ENCODE data around the gene IGSF22. TPM values are rescaled to one million over a fixed set of nuclear protein-coding genes. Genes with fewer than 3 reads are reported as not detected.

The IGSF22 gene
- total RNA-seq (2014; rRNA removed; shearing (Covaris generic)) = not detected in 2 replicates
- polyA plus RNA-seq (2015; cell fraction: cytosol; rRNA removed) = not detected in 2 replicates
- polyA plus RNA-seq (2015; cell fraction: nucleus; rRNA removed) = not detected in 2 replicates

DNA sequence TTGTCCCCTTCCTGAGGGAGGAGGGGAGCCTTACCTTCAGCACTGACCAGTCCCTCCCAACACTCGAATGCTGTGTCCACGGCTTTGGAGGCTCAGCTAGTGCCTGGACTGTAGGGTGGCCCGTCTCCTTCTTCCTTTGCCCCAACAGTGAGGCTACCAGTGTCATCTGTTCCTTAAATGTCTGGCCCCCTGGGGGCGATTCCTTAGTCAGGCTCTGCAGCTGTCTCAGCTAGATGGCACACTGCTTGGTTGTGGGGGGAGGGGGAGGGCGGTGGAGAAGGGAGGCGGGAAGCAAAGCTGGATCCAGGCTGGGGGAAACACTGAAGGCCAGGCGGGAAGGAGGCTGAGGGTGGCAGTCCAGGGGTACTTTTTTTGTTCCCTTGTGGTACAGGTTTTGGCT lies at the start of gene IGSF22:
TSS of gene IGSF22 (minus strand) at position 149 of the 400 bp plus-strand sequence. CDS start 1,952 bp downstream, outside the sequence.
- no peak for DNase-seq (ENCODE audit: low read depth, low spot score)
- in situ Hi-C loops (cut with HindIII; ENCODE audit: low pct_unique_long_range_greater_than_20kb, low sequenced_read_pairs) = no loop called here

DNA sequence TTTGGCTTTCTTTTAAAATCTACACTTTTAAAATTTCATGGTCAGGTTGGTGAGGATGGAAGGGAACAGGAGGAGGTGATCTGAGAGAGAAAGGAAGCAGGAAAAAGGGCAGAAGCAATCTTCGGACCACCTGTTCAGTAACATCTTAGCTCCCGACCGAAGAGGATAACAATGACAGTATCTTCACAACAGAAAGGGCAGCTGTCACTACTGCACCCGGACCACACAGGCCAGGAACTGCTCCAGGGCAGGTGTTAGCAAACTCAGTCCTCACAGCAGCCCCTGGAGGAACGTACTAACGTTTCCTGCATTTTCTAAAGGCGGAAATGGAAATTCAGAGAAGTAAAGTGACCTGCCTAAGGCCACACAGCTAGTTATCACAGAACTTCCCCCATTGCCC lies 48.8 kb upstream of the IGSF22 start:
- in situ Hi-C loops (cut with HindIII; ENCODE audit: low pct_unique_long_range_greater_than_20kb, low sequenced_read_pairs) = no loop called here
- DNase-seq (ENCODE audit: low read depth, low spot score) = no peak

DNA sequence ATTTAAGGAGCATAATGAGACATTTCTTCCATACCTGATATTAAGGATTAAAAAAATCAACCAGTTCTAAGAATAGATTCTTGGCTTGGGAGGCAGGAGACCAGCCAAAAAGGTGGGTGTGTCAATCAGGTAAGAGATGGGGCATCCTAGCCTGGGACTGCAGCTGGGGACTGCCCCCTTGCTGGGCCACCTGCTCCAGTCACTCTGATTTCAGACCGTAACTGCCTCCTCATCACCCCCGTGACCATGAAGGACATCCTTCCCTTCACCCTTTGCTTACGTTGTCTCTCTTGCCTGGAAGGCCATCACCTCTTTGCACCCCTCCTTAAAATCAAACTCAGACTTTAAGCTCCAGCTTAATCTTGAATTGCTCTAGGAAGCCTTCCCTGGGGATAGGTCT lies 47.7 kb upstream of the IGSF22 start:
- no peak for DNase-seq (ENCODE audit: low read depth, low spot score)
- in situ Hi-C loops (cut with HindIII; ENCODE audit: low pct_unique_long_range_greater_than_20kb, low sequenced_read_pairs) = no loop called here

DNA sequence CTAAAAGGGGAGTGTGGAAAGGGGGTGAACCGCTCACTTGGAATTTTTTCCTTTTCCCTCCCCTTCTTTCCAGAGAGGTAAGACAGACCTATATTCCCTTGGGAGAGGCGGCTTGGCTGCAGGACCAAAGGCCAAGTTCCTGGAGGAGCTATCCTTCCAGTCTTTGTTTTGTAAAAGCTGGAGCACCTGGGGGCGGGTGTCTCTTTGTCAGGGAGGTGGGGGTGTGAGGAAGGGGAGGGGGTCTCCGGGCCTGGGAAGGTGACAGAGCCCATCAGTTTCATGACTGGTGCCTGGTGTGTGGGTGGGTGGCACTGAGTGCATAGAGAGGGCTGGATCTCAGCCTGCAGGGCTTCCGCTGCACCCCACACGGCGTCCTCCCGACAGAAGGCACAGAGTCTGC lies 47.1 kb upstream of the IGSF22 start:
- in situ Hi-C loops (cut with HindIII; ENCODE audit: low pct_unique_long_range_greater_than_20kb, low sequenced_read_pairs) = no loop called here
- DNase-seq (ENCODE audit: low read depth, low spot score) = no peak

DNA sequence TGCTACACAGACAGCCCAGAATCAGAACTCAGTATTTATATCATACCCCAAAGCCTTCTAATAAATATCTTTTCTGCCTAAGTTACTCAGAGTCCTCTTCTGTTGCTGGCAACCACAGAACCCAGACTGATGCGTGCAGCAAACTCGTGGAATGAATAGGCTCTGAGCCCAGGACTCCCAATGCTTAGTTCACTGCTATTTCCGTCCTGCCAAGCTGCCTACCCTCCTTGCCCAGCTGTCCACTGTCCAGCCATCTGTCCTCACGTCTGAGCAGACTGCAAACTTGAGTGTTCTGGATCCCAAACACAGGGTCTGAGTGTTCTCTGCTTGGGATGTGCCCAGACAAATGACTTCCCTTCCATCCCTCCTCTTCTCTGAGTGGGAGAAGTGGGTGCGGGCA lies 46.2 kb upstream of the IGSF22 start:
- in situ Hi-C loops (cut with HindIII; ENCODE audit: low pct_unique_long_range_greater_than_20kb, low sequenced_read_pairs) = no loop called here

DNA sequence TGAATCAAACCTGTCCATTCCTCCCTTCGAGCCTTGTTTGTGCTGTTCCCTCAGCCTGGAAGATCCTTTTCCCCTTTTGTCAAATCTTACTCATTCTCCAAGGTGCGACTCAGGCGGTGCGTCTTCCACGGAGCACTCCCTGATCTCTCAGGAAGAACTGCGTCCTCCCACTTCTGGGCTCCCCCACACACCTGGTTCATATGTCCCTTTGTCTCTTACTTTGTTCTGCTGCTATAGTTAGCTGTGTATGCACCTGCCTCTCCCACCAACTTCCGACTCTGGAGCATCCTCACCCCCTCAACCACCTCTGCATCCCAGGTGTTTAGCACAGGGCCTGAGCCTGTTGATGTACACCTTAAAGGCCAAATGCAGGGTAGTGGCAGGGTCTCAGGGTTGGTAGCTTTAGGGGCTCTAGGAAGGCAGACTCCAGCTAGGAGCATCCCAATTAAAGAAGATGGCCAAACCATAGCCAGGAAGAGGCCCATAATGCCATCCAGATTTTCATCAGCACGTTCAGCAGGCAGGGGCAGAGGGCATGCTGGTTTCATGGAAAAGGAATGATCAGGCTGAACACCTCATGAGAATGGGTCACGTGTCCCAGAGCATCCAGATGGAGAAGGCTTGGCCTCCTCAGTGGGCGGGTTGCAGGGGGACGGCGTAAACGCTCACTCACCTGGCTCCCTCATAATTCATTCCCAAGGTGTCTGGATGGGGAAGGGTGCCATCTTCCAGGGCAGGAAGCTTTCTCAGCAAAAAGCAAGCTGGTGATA lies 45.5 kb upstream of the IGSF22 start:
- DNase-seq (ENCODE audit: low read depth, low spot score) = no peak
- in situ Hi-C loops (cut with HindIII; ENCODE audit: low pct_unique_long_range_greater_than_20kb, low sequenced_read_pairs) = no loop called here

More for the DNA sequence above, 46.2 kb upstream of the IGSF22 start:
- no peak for DNase-seq (ENCODE audit: low read depth, low spot score)

DNA sequence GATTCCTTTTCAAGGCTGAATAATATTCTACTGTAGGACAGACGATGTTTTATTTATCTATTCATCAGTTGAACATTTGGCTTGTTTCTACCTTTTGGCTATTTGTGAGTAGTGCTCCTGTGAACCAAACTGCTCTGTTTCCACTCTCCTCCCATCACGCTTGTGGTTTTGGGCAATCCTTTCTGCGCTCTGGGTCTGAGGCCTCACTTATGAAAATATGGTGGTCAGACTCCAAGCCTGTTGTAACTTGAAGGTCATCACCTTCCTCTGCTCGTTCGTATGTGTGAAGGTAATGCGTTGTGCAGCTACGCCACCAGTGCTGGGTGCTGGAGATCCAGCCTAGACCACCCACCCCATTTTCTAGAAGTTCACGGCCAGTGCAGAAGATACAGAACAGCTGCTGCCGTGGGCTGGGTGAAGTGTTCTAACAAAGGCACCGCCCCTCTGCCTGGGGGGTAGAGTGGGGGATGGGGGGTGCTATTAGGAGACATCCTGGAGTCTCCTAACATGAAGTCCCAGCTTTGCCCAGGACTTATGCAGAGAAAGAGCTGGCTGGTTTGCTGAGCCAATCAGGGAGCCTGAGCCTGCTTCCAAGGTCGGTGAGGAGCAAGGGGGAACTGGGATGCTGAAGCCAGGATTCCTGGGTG lies 44.6 kb upstream of the IGSF22 start:
- in situ Hi-C loops (cut with HindIII; ENCODE audit: low pct_unique_long_range_greater_than_20kb, low sequenced_read_pairs) = no loop called here
- DNase-seq (ENCODE audit: low read depth, low spot score) = no peak

DNA sequence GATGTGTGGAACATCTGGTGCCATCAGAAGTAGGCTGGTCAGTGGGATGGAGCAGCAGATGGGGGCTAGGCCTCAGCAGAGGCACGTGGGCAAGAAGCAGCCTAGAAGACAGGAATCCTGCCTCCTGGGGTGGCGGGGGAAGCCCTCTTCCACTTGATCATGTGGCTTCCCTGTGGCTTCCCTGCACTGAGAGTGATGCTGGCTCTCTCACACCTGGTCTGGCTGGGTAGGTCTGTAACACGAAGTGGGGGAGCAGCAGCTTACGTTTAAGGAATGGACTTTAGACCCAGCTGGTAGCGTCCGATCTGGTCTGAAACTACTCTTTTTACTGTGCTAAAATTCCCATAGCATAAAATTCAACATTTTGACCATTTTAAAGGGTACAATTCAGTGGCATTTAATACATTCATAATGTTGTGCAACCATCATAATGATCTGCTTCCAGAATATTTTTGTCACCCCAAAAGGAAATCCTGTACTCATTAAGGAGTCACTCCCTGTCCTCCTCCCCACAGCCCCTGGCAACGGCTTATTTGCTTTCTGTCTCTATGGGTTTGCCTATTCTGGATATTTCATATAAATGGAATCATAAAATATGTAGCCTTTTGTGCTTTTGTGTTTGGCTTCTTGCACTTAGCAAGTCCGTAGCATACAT lies 43.9 kb upstream of the IGSF22 start:
- in situ Hi-C loops (cut with HindIII; ENCODE audit: low pct_unique_long_range_greater_than_20kb, low sequenced_read_pairs) = no loop called here
- no peak for DNase-seq (ENCODE audit: low read depth, low spot score)

DNA sequence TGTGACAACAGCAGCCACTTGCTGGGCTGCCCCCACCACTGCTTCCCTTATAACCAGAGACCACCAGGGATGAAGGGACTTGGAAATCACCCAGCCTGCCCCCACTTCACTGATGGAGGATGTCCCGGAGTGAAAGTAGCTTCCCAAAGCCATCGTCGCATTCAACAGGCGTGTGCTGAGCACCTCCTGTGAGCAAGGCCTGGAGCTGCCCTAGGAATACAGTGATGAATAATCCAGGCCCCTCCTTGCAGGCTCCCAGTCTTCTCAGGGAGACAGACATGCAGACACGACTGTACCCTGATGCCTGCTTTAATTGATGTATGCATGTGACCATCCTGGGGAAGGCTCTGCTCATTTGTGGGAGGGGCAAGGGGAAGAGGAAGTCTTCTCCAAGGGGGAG lies 43.0 kb upstream of the IGSF22 start:
- no peak for DNase-seq (ENCODE audit: low read depth, low spot score)
- in situ Hi-C loops (cut with HindIII; ENCODE audit: low pct_unique_long_range_greater_than_20kb, low sequenced_read_pairs) = no loop called here

DNA sequence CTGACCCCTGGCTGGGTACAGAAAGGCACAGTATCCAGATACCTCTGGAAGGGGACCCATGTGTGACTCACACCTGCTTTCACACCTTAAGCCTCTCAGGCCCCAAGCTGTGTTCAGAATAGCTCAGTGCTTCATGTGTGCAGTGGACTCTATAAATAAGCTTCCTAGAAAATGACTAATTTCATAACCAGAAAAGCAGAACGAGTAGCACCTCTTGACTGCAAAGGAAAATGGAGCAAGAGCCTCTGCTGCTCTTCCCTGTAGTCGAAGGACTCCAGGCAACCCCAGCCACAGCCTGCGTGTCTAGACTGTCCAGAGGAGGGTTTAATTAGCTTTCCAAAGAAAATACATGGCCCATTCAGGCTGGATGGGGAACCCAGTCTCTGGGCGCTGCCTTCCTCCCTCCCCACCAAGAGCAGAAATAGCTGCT lies 42.5 kb upstream of the IGSF22 start:
- no peak for DNase-seq (ENCODE audit: low read depth, low spot score)
- in situ Hi-C loops (cut with HindIII; ENCODE audit: low pct_unique_long_range_greater_than_20kb, low sequenced_read_pairs) = no loop called here

DNA sequence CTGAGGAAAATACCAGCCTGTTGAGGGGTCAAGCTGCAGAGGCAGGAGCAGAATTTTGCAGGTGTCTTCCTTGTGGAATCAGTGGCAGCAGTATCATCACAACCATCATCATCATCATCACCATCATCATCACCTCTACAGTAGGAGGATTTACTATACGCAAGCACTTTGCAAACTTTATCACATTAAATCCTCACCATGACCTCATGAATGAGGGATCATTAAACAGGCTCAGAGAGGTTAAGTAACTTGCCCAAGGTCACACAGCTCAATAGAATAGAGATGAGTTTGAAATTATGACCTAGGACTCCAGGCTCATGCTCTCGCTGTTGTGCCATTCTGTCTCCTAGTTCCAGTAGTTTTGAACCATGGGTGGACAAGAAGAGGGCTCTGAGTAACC lies 40.0 kb upstream of the IGSF22 start:
- in situ Hi-C loops (cut with HindIII; ENCODE audit: low pct_unique_long_range_greater_than_20kb, low sequenced_read_pairs) = no loop called here
- DNase-seq (ENCODE audit: low read depth, low spot score) = no peak

DNA sequence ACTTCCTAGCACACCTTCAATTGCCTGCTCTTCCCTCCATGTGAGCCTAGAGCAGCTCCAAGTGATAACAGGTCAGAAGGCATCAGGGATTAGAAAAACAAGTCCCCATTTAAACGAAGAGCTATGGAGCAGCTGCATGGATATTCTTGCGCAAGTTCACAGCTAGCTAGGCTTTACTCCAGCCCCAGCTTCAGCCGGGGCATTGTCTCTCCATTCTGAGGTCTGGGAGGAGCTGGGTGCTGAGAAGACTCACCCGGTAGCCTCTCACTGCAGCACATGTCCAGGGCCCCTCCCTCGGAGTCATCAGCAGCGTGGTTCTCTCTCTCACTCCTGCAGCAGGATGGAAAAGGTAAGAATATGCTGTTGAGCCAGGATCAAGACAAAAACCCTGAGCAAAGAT lies 39.6 kb upstream of the IGSF22 start:
- DNase-seq (ENCODE audit: low read depth, low spot score) = peak; percentile 5
- in situ Hi-C loops (cut with HindIII; ENCODE audit: low pct_unique_long_range_greater_than_20kb, low sequenced_read_pairs) = no loop called here

DNA sequence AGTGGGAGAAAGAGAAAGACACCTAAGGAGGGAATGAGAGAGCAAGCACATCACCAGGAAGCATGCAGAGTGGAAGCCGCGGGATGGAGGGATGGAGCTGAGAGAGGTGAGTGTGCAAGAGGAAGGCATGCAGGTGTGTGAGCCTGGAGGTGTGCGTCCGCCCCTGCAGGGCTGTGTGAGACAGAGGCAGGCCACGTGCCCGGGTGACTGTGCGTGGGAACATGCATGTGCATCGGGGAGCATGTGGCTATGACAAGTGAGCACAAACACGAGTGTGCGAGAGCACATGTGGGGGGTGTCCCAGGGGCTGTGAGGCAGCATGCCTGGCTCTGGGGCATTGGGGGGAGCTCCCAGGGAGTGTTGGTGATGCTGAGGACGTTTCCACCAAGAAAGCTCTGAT lies 35.8 kb upstream of the IGSF22 start:
- DNase-seq (ENCODE audit: low read depth, low spot score) = no peak
- in situ Hi-C loops (cut with HindIII; ENCODE audit: low pct_unique_long_range_greater_than_20kb, low sequenced_read_pairs) = no loop called here

DNA sequence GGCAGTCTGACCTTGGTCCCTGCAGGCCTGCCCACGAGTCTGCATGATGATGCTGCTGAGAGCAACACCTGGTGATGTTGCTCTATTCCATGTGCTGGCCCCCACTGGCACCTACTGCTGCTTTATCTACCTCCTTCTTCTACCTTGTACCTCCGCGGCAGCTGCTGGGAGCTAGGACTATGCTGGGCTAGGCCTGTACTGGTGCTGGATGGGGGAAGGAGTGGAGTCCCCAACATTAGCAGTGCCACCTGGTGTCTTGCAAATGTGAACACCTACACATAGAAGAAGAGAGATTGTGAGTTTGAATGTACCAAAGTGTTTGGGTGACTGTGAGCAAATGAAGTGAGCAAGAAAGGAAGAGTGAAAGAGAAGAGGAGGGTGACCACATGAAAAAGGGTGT lies 35.2 kb upstream of the IGSF22 start:
- in situ Hi-C loops (cut with HindIII; ENCODE audit: low pct_unique_long_range_greater_than_20kb, low sequenced_read_pairs) = no loop called here
- DNase-seq (ENCODE audit: low read depth, low spot score) = no peak

DNA sequence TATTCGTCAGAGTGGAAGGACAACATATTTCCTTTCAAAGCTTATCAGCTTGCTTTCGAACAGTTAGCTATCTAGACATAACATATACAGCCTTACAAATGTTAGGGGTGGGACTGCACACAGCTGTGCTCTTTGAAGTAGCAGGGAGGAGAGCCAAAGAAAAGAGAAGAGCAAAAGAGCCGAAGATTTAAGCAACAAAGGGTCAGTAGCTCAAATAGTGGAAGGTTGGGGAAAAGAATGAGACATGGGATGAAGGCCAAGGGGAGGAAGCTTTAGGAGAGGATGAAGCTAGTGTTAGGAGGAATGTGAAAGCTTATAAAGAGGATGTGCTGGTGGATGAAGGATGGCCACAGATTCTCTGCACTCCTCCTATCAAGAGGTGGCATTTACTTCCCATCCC lies 31.8 kb upstream of the IGSF22 start:
- in situ Hi-C loops (cut with HindIII; ENCODE audit: low pct_unique_long_range_greater_than_20kb, low sequenced_read_pairs) = no loop called here
- DNase-seq (ENCODE audit: low read depth, low spot score) = no peak

DNA sequence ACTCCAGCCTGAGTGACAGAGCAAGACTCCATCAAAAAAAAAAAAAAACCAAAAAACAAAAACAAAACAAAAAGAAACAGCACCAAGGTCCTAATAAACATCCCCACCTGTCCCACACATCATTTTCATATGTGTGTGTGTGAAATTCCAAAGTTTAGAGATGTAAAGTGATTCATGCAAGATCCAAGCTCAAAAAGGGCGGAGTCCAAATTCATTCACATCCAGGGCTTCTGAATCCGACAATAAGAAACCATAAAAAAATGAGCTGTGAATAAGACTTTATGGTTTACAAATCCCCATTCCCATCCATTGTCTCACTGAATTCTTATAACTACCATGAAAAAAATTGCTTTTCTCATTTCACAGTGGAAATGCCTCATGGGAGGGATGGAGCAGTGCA lies 30.9 kb upstream of the IGSF22 start:
- in situ Hi-C loops (cut with HindIII; ENCODE audit: low pct_unique_long_range_greater_than_20kb, low sequenced_read_pairs) = no loop called here
- no peak for DNase-seq (ENCODE audit: low read depth, low spot score)

DNA sequence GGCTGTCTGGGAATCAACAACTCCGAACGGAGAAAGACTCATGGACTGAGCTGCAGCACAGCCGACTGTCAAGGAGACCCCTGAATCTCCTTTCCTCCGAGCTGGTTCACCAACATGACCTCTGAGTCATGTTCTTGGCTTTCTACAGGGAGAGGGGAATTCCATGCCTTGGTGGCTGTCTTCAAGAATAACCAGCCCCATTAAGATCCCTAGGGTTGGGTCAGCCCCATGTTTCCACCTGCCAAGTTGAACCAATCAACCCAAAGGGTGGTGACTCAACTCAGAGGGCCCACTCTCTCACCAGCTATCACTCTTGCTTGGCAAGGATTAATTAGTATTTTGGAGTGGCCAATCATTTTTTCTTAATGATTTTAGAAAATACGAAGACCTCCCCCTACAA lies 28.3 kb upstream of the IGSF22 start:
- in situ Hi-C loops (cut with HindIII; ENCODE audit: low pct_unique_long_range_greater_than_20kb, low sequenced_read_pairs) = no loop called here
- DNase-seq (ENCODE audit: low read depth, low spot score) = no peak

DNA sequence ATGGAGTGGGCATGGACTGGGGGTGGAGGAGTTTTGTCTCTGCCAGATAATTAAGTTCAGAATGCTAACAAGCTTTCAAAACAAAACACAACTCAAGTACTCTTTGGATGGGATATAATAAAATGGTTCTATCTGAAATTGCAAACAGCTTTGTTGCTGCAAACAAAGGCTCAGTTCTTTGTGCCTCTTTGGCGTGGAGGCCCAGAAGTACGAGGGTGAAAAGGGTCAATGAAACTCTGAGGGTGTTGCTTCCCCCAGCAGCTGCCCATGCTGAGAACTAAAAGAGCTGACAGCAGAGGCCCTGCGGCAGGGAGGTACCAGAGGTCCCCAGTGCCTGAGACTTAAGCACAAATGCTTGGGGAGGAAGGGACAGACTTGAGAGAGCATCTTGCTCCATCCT lies 26.5 kb upstream of the IGSF22 start:
- DNase-seq (ENCODE audit: low read depth, low spot score) = no peak
- in situ Hi-C loops (cut with HindIII; ENCODE audit: low pct_unique_long_range_greater_than_20kb, low sequenced_read_pairs) = no loop called here

DNA sequence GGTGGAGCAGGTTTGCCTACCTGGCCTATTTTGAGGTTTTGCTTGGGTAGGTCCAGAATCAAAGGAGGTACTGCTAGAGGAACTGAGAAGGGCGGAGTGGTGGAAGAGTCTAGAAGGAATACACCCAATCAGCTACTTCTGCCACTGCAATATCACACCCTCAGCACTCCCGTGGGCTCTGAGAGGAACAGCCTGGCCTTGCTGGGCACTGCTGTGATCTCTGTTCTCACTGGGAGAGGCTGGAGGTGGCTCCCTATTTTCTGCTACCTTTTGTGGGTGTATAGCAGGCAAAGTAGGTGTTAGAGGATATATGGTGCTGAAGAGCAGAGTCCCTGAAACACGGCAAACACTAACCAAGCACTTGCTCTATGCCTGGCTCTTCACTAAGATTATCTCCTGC lies 25.0 kb upstream of the IGSF22 start:
- in situ Hi-C loops (cut with HindIII; ENCODE audit: low pct_unique_long_range_greater_than_20kb, low sequenced_read_pairs) = no loop called here
- DNase-seq (ENCODE audit: low read depth, low spot score) = no peak
